Esophagus squamous epithelium (tissue), 4 donors: Measurements from ENCODE around the gene OR6N1.

Source experiments
- POLR2A ChIP-seq, 4 donors: fragments of 450-650 bp; IDR thresholded peaks; one replicate each; pipeline ENCODE4 v1.6.1; 2017; ENCODE audit warnings: antibody characterized with exemption in 4 of 4, mild to moderate bottlenecking in 4 of 4, moderate library complexity in 3 of 4
- TF ChIP-seq, protein P1 (sequence below), 6 experiments: fragments of 450-650 bp in 4 of 6; fragments of 200-600 bp in 2 of 6; sonication (generic) in 2 of 6; IDR thresholded peaks; one replicate each; pipeline ENCODE4 v1.5.1; 2016 to 2019; ENCODE audit warnings: antibody characterized with exemption in 6 of 6, mild to moderate bottlenecking in 4 of 6, moderate library complexity in 4 of 6

GRCh38 chr1:158803678-158804077 lies 31.7 kb upstream of the OR6N1 start:
- TF ChIP-seq, protein P1, sequence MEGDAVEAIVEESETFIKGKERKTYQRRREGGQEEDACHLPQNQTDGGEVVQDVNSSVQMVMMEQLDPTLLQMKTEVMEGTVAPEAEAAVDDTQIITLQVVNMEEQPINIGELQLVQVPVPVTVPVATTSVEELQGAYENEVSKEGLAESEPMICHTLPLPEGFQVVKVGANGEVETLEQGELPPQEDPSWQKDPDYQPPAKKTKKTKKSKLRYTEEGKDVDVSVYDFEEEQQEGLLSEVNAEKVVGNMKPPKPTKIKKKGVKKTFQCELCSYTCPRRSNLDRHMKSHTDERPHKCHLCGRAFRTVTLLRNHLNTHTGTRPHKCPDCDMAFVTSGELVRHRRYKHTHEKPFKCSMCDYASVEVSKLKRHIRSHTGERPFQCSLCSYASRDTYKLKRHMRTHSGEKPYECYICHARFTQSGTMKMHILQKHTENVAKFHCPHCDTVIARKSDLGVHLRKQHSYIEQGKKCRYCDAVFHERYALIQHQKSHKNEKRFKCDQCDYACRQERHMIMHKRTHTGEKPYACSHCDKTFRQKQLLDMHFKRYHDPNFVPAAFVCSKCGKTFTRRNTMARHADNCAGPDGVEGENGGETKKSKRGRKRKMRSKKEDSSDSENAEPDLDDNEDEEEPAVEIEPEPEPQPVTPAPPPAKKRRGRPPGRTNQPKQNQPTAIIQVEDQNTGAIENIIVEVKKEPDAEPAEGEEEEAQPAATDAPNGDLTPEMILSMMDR (IDR thresholded peaks at IDR 0.05), result no peak
- TF ChIP-seq POLR2A (IDR thresholded peaks at IDR 0.05), result no peak
